RKO (cell line): ENCODE measurements around the gene GNAQ.
"Not testable (repeated sequence)": the region's sequence is repeated elsewhere in the genome, so short reads cannot be mapped to it uniquely, and the experiment has no call there.

Experiments used
- DNase-seq: peaks from one replicate; pipeline ENCODE4 v3.0.0-alpha.2; 2016; ENCODE audit warnings: low spot score

The GNAQ gene

GRCh38 chr9:77903666-77904285 is 127.8 kb downstream of the GNAQ start:
- no peak for DNase-seq

- no peak for DNase-seq
These were observed 129.8 kb downstream of the GNAQ start for GRCh38 chr9:77901771-77902170.

GRCh38 chr9:77901018-77901417 is 130.6 kb downstream of the GNAQ start:
- DNase-seq: no peak

GRCh38 chr9:77899679-77900354 is 131.8 kb downstream of the GNAQ start:
- DNase-seq: peak; percentile 28

- no peak for DNase-seq
These were observed 132.7 kb downstream of the GNAQ start for GRCh38 chr9:77898864-77899263.

GRCh38 chr9:77896938-77897667 is 134.5 kb downstream of the GNAQ start:
- DNase-seq: peak; percentile 16

GRCh38 chr9:77896269-77896937 is 135.2 kb downstream of the GNAQ start:
- DNase-seq: no peak

- DNase-seq: no peak
These were observed 137.9 kb downstream of the GNAQ start for GRCh38 chr9:77893706-77894105.

GRCh38 chr9:77892955-77893514 is 138.6 kb downstream of the GNAQ start:
- DNase-seq: no peak

- no peak for DNase-seq
These were observed 139.4 kb downstream of the GNAQ start for GRCh38 chr9:77892171-77892570.

GRCh38 chr9:77891128-77891800 is 140.3 kb downstream of the GNAQ start:
- DNase-seq: no peak

- DNase-seq: no peak
These were observed 143.9 kb downstream of the GNAQ start for GRCh38 chr9:77887662-77888061.

GRCh38 chr9:77885104-77885672 is 146.4 kb downstream of the GNAQ start:
- DNase-seq: no peak

GRCh38 chr9:77883846-77884771 is 147.5 kb downstream of the GNAQ start:
- DNase-seq: no peak

GRCh38 chr9:77883133-77883532 is 148.5 kb downstream of the GNAQ start:
- DNase-seq: no peak

GRCh38 chr9:77882294-77882693 is 149.3 kb downstream of the GNAQ start:
- DNase-seq: no peak

GRCh38 chr9:77881634-77882033 is 150.0 kb downstream of the GNAQ start:
- not testable (repeated sequence) for DNase-seq

GRCh38 chr9:77881111-77881510 is 150.5 kb downstream of the GNAQ start:
- no peak for DNase-seq

- no peak for DNase-seq
These were observed 152.1 kb downstream of the GNAQ start for GRCh38 chr9:77879437-77879943.

- DNase-seq: not testable (repeated sequence)
These were observed 152.8 kb downstream of the GNAQ start for GRCh38 chr9:77878793-77879192.
